LNCAP (cell line): ENCODE measurements around the gene ARID4A.
A peak's percentile ranks its signal among the peaks of the same experiment; 100 is the strongest.

ENCODE experiments used
- TF ChIP-seq, protein P1 (sequence below): fragments of 450-650 bp; IDR thresholded peaks from 2 replicates; pipeline ENCODE4 v1.5.1; 2017; ENCODE audit warnings: mild to moderate bottlenecking

Gene ARID4A

DNA sequence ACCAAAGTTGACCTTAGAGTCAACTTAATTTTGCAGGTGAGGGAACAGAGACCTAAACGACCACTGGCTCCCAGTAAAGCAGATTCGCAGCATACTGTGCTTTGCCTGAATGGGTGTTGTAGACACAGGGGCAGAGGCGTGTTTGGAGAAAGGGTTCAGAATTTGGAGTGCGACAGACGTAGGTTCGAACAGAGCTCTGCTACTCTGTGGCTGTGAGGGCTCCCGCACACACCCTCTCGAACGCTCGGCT, 97.1 kb downstream of the ARID4A start:
- TF ChIP-seq, protein P1, sequence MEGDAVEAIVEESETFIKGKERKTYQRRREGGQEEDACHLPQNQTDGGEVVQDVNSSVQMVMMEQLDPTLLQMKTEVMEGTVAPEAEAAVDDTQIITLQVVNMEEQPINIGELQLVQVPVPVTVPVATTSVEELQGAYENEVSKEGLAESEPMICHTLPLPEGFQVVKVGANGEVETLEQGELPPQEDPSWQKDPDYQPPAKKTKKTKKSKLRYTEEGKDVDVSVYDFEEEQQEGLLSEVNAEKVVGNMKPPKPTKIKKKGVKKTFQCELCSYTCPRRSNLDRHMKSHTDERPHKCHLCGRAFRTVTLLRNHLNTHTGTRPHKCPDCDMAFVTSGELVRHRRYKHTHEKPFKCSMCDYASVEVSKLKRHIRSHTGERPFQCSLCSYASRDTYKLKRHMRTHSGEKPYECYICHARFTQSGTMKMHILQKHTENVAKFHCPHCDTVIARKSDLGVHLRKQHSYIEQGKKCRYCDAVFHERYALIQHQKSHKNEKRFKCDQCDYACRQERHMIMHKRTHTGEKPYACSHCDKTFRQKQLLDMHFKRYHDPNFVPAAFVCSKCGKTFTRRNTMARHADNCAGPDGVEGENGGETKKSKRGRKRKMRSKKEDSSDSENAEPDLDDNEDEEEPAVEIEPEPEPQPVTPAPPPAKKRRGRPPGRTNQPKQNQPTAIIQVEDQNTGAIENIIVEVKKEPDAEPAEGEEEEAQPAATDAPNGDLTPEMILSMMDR = no peak

DNA sequence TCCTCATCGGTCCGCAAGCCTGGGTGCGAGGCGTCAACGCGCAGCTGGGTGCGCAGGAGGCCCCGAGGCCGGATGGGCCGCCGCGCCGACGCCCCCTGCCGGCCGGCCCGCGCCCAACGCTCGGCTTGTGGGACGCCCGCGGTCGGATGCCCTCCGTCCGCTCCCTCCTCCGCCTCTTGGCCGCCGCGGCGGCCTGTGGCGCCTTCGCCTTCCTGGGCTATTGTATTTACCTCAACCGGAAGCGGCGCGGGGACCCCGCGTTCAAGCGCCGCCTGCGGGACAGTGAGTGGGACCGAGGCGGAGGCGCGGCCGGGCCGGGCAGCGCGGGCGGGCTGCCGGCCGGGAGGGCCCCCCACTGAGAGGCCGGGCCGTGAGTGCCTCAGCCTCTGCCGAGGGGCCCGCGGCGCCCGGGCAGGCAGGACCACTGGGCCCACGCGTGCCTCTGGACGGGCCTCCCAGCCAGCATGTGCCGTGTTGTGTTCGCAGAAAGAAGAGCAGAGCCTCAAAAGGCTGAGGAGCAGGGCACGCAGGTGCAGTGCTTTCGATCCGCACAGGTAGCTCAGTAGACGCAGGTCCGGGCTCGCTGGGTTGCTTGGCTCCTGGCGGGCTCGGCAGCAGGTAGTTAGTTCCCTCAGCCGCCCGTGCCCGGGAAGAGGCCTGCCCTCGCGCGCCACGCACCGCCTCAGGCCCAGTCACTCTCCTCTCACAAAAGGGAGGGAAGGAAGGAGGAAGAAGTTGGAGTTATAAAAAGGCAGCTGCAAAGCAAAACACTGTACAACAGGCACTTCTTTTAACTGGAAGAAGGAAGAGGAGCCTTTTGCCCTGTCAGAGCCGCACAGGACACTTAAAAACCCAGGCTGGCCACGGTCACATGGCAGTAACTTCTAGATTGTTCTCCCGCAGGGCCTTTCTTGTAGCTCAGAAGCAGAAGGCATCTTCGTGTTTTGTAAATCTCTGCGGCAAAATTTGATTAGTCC, 97.7 kb downstream of the ARID4A start, which contains the start of gene TOMM20L:
Gene TOMM20L (plus strand): TSS at position 119 of the 977 bp plus-strand sequence. CDS start 28 bp downstream, at position 147.
- TF ChIP-seq, protein P1 = peak; percentile 56

- TF ChIP-seq, protein P1 = no peak
These were observed 98.8 kb downstream of the ARID4A start for GRCh38 chr14:58397156-58397555.

DNA sequence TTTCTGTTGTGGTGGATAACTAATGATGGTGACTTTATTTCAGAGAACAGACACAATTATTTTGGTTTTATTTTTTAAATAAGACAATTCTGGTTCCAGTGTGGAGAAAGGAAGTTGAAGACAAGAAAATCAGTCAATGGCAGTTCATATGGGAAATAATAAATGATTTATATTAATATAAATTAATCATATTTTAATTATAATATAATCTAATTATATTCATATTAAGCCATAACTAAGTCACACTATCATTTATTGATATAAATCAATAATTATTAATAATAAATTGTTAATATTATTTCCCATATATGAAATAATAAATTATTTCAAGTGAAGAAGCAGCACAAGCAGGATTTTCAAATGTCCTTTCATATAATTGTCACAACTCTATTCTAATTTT, 100.1 kb downstream of the ARID4A start:
- TF ChIP-seq, protein P1 = no peak

- TF ChIP-seq, protein P1 = no peak
These were observed 100.5 kb downstream of the ARID4A start for GRCh38 chr14:58398895-58399294.

DNA sequence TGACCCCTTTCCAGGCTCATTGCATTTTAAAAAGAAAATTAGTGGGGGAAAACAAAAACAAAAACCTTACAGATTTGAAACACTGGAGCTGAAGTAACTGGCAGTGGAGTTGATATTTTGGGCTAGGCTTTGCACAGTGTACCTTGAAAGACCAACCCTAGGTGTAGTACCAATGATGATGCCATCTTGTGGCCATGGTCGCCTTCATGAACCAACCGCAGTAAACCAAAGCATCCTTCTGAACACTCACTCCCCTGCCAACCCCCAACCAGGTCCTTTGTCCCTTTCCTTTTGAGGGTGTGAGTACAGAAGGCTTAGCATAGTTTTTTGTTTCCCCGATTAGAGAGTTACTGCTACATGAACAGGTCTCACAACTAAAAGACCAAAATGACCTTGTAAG, 103.2 kb downstream of the ARID4A start:
- TF ChIP-seq, protein P1 = peak; percentile 19; the same call in 1 of the 2 replicates

GRCh38 chr14:58408681-58409215, 110.4 kb downstream of the ARID4A start:
- TF ChIP-seq, protein P1 = no peak
